ENCODE results near the gene SRSF5.
"Not testable (repeated sequence)": the region's sequence is repeated elsewhere in the genome, so short reads cannot be mapped to it uniquely, and the experiment has no call there.

- TF ChIP-seq CTCF (IDR thresholded peaks at IDR 0.05 in 4 of 5, conservative IDR thresholded peaks at IDR 0.05 in 1 of 5); POLR2A (IDR thresholded peaks at IDR 0.05): not testable (repeated sequence)
Observed at GRCh38 chr14:69718614-69719013, 48.3 kb upstream of the SRSF5 start.

Measured in gastrocnemius medialis (tissue), 4 donors.